ENCODE results near the gene IL22RA2.
A peak's percentile ranks its signal among the peaks of the same experiment; 100 is the strongest.

IL22RA2 gene

GRCh38 chr6:137175868-137176245 is 2.4 kb upstream of the IL22RA2 start:
- Histone ChIP-seq H3K36me3 (peaks cover 0 to 4% (median 0%) of the 10 kb centered on the region in 11 experiments; a peak in 1 of 22 replicates), H3K27ac (no peak overlapping the region), H3K9me3 (replicated peaks in 1 of 11) (peaks cover 23 to 49% (median 43%) of the 10 kb centered on the region in 11 experiments), H3K4me3 (no peak overlapping the region), H3K4me2 (peak overlapping the region in 1 of 11 experiments; percentile 4; a peak in 2 of 22 replicates), H4K20me1 (no peaks in the 10 kb centered on the region), H3K27me3 (no peaks in the 10 kb centered on the region), H3K9ac (no peak overlapping the region), H3K4me1 (peaks cover 9 to 32% (median 19%) of the 10 kb centered on the region in 10 experiments)
- TF ChIP-seq Cebpa-rat (IDR thresholded peaks at IDR 0.05), result no peak

- no peak overlapping the region for H3K9ac ChIP-seq
- H3K4me1 ChIP-seq, result peaks cover 9 to 32% (median 19%) of the 10 kb centered on the region in 10 experiments
- H3K9me3 ChIP-seq (replicated peaks in 1 of 11), result peaks cover 18 to 48% (median 40%) of the 10 kb centered on the region in 11 experiments
- no peaks in the 10 kb centered on the region for H4K20me1 ChIP-seq
- H3K27ac ChIP-seq, result no peak overlapping the region
- H3K4me3 ChIP-seq, result no peak overlapping the region
- peaks cover 0 to 4% (median 0%) of the 10 kb centered on the region in 11 experiments; a peak in 1 of 22 replicates for H3K36me3 ChIP-seq
- peak overlapping the region in 2 of 11 experiments; percentile 4 to 10; a peak in 3 of 22 replicates for H3K4me2 ChIP-seq
- no peaks in the 10 kb centered on the region for H3K27me3 ChIP-seq
- TF ChIP-seq Cebpa-rat (IDR thresholded peaks at IDR 0.05), result no peak
These were observed 1.9 kb upstream of the IL22RA2 start for GRCh38 chr6:137175157-137175867.

GRCh38 chr6:137172734-137173431 is 561 bp downstream of the IL22RA2 start:
- peaks cover 13 to 51% (median 28%) of the 10 kb centered on the region in 11 experiments; a peak in 21 of 22 replicates for H3K9me3 ChIP-seq (replicated peaks in 1 of 11)
- H3K27ac ChIP-seq, result no peak overlapping the region
- H3K4me1 ChIP-seq, result peaks cover 9 to 32% (median 19%) of the 10 kb centered on the region in 10 experiments
- no peak for TF ChIP-seq Cebpa-rat (IDR thresholded peaks at IDR 0.05)
- peak overlapping the region in 2 of 11 experiments; percentile 52 to 61; a peak in 2 of 22 replicates for H3K4me2 ChIP-seq
- H3K36me3 ChIP-seq, result 0 out of 22 replicates have a peak, but pooled peaks cover 0 to 1% (median 0%) of the 10 kb centered on the region in 11 experiments
- H3K27me3 ChIP-seq, result no peaks in the 10 kb centered on the region
- H3K9ac ChIP-seq, result no peak overlapping the region
- no peak overlapping the region for H3K4me3 ChIP-seq
- no peaks in the 10 kb centered on the region for H4K20me1 ChIP-seq

GRCh38 chr6:137171824-137172733 is 1.4 kb downstream of the IL22RA2 start:
- no peaks in the 10 kb centered on the region for H3K27me3 ChIP-seq
- no peaks in the 10 kb centered on the region for H4K20me1 ChIP-seq
- no peak overlapping the region for H3K9ac ChIP-seq
- no peaks in the 10 kb centered on the region for H3K36me3 ChIP-seq
- H3K9me3 ChIP-seq (replicated peaks in 1 of 11), result peaks cover 10 to 55% (median 32%) of the 10 kb centered on the region in 11 experiments; a peak in 18 of 22 replicates
- peaks cover 7 to 32% (median 17%) of the 10 kb centered on the region in 10 experiments for H3K4me1 ChIP-seq
- no peak for TF ChIP-seq Cebpa-rat (IDR thresholded peaks at IDR 0.05)
- no peak overlapping the region for H3K4me3 ChIP-seq
- peak overlapping the region in 2 of 11 experiments; percentile 52 to 61; a peak in 4 of 22 replicates for H3K4me2 ChIP-seq
- no peak overlapping the region for H3K27ac ChIP-seq

GRCh38 chr6:137171053-137171374 is 2.4 kb downstream of the IL22RA2 start:
- Histone ChIP-seq H3K4me3 (no peak overlapping the region), H3K27me3 (no peaks in the 10 kb centered on the region), H3K9ac (no peak overlapping the region), H3K4me2 (peak overlapping the region in 1 of 11 experiments; percentile 61; a peak in 2 of 22 replicates), H3K9me3 (replicated peaks in 1 of 11) (peaks cover 14 to 65% (median 39%) of the 10 kb centered on the region in 11 experiments; a peak in 20 of 22 replicates), H3K36me3 (no peaks in the 10 kb centered on the region), H3K27ac (no peak overlapping the region), H4K20me1 (no peaks in the 10 kb centered on the region), H3K4me1 (peaks cover 8 to 32% (median 15%) of the 10 kb centered on the region in 10 experiments; a peak in 16 of 20 replicates)
- TF ChIP-seq Cebpa-rat (IDR thresholded peaks at IDR 0.05), result no peak

GRCh38 chr6:137170266-137171052 is 3.0 kb downstream of the IL22RA2 start:
- Histone ChIP-seq H3K4me1 (peaks cover 8 to 38% (median 14%) of the 10 kb centered on the region in 10 experiments; a peak in 16 of 20 replicates), H4K20me1 (no peaks in the 10 kb centered on the region), H3K4me2 (0 out of 22 replicates have a peak overlapping the region, but pooled peaks of 1 of the 11 experiments have one; percentile 9), H3K9ac (no peak overlapping the region), H3K9me3 (replicated peaks in 1 of 11) (peaks cover 18 to 70% (median 45%) of the 10 kb centered on the region in 11 experiments; a peak in 20 of 22 replicates), H3K36me3 (0 out of 22 replicates have a peak, but pooled peaks cover 0 to 4% (median 0%) of the 10 kb centered on the region in 11 experiments), H3K27ac (no peak overlapping the region), H3K27me3 (no peaks in the 10 kb centered on the region), H3K4me3 (no peak overlapping the region)
- no peak for TF ChIP-seq Cebpa-rat (IDR thresholded peaks at IDR 0.05)

- Histone ChIP-seq H3K27ac (no peak overlapping the region), H3K4me3 (no peak overlapping the region), H4K20me1 (no peaks in the 10 kb centered on the region), H3K4me1 (peaks cover 6 to 54% (median 20%) of the 10 kb centered on the region in 10 experiments; a peak in 16 of 20 replicates), H3K9ac (no peak overlapping the region), H3K9me3 (replicated peaks in 1 of 11) (peaks cover 41 to 92% (median 66%) of the 10 kb centered on the region in 11 experiments), H3K4me2 (no peak overlapping the region), H3K27me3 (no peaks in the 10 kb centered on the region), H3K36me3 (peaks cover 0 to 19% (median 5%) of the 10 kb centered on the region in 11 experiments; a peak in 6 of 22 replicates)
- TF ChIP-seq Cebpa-rat (IDR thresholded peaks at IDR 0.05), result no peak
These were observed 5.6 kb downstream of the IL22RA2 start for GRCh38 chr6:137167702-137168377.
